ENCODE data around the gene PRCP. TPM values are rescaled to one million over a fixed set of nuclear protein-coding genes. Genes with fewer than 3 reads are reported as not detected.
A peak's percentile ranks its signal among the peaks of the same experiment; 100 is the strongest.

PRCP gene
- total RNA-seq, 1 donor from 2014 or later: 144 TPM

DNA sequence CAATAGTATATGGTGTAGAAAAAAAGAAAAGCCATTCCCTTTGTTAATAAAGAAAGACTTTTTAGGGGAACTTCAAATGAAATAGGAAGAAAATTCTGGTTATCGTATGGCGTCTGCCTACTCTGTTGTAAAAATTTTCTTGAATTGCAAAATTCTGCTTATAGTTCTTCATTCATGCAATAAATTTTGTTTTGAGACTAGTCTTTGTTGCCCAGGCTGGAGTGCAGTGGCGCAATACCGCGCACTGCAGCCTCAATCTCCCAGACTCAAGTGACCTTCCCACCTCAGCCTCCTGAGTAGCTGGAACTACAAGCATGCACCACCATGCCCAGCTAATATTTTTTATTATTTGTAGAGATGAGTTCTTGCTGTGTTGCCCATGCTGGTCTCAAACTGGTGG lies 7.1 kb upstream of the PRCP start:
- DNase-seq (ENCODE audit: low read depth, low spot score): no peak

DNA sequence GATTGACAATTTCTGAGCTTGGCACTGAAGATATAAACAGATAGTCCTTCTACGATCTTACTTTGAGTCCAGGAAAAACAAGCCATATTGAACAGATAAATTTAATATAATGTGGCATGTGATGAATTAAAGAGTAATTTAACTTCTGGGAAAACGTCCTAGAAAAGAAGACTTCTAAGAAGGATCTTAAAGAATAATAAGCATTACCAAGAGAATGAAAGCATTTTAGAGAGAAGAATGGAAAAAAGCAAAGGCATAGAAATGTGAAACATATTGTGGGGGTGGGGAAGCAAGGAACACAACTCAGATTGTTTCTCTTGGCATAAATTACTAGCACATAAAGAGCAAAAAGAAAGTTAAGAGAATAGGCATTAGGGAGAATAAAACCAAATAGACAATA lies 6.7 kb upstream of the PRCP start:
- DNase-seq (ENCODE audit: low read depth, low spot score): no peak

DNA sequence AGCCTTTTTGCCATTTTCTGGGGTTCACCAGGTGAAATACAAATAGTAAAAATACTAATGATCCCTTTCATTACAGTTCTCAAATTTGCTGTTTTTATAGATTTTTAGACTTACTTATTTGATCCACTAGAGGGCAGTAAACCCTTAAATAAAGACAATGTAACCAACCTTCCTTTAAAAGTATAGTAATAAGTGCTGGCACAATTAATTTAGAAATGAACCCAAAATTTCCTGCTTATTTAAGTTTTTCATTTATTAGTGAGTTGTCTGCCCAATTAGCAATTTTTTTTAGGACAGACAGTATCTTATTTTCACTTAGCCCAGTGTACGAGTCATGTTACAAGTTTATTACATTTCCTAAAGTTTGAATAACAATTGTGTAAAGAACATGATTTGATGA lies 6.0 kb upstream of the PRCP start:
- DNase-seq (ENCODE audit: low read depth, low spot score): no peak

DNA sequence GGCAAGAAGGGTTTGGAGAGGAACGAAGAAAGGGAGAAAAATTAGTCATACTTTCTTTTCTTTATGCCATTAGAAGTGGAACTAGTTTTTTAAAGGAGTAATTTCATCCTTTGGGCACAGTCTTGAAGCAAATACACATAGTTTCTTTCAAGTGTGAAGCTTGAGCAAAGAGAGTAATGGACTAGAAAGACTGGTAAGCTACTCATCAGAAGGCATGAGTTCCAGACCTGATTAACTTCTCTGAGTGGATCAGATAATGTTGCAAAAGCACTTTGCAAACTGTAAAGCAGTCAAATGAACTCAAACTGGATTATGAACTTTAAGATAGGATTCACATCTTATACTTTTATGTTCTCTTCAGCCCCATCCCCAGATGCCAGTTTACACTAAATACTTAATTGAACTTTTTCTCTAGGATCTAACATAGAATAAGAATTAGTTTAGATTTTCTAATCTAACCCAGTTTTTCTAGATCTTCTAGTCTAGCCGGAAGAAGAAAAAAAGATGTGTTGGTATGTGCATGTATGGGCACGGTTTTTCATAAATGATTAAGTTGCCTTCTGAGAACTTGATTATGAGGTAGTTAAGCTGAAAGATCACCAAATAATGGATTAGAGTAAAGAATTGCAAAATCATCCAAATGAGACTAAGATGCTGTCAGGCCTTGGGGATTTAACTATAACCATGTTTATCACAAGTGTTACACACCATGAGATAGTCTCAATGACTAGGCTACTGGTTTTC lies 3.8 kb upstream of the PRCP start:
- no peak for DNase-seq (ENCODE audit: low read depth, low spot score)

DNA sequence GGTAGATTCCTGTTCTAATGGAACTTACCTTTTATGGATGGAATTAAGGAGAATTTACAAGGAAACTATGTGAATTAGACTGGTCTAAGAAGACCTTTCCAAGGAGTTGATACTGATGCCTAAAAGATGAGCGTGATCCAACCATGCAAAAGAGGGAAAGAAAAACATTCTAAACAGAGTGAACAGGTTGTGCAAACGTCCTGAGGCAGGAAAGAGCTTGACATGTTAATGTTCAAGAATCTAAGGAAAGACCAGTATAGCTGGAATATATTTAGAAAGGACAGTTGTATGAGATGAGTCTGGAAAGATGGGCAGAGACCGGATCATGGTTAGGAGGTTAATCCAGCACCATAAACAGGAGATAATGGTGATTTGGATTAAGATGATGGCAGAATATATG lies 2.6 kb upstream of the PRCP start:
- DNase-seq (ENCODE audit: low read depth, low spot score): no peak

DNA sequence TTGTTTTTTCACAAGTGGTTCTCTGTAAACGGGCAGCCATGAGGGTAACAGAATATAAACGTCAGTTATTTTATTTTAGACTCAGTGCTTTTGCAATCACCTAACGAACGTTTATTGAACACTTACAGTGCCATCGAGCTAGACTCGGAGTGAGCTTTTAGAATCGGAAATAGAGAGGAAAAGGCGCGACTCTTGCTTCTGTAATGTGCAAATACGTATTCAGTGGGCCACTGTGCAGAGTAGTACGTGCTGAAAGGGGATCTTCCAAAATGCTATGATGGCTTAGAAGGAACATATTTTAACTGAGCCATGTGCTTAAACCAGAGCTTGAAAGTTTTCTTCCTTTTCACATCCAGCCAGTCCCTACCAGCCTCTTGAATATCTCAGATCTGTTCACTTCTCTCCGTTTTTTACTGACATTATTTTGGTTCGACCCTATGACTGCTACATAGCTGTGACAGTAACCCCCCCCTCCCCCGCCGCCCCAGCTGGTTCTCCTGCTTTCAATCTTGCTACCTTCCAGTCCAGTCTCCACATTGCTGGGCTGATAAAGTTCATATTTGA lies 1.8 kb upstream of the PRCP start:
- DNase-seq (ENCODE audit: low read depth, low spot score): no peak

DNA sequence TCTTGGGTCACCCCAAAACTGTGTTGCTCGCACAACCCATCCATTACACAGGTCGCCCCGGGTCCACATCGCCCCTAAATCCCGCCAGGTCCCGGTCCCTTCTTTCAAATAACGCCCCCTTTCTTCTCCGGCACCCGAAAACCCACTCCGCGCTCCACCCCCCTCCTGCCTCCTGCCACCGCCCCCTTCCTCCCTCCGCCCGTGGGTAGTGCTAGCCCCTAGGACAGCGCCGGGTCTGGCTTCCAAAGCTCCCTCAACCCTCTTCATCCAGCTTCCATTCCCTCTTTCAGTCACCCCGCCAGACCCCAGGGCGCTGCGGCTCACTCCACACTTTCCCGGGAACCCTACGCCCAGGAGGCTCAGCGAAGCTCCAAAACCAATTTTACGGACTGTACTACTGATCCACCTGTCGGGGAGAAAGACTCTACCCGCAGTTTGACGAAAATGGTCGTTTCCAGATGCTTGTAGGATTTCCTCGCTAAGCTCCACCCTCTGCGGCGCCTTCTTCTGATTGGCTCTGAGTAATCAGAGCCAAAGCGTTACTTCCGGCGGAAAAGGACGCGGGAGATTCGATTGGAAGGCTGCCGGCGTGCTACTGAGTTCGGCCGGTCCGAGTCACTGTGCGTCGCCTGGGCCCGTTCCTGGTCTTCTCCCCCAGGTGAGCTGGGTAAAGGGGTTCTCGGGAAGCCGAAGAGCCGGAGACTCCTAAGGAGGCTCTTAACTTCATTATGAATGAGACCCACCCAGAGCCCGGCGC lies 1.1 kb upstream of the PRCP start, which contains the start of gene DDIAS:
Gene DDIAS (plus strand): TSS at position 572 of the 757 bp plus-strand sequence. CDS start 13,003 bp downstream, outside the sequence.
- DNase-seq (ENCODE audit: low read depth, low spot score): peak; percentile 95

DNA sequence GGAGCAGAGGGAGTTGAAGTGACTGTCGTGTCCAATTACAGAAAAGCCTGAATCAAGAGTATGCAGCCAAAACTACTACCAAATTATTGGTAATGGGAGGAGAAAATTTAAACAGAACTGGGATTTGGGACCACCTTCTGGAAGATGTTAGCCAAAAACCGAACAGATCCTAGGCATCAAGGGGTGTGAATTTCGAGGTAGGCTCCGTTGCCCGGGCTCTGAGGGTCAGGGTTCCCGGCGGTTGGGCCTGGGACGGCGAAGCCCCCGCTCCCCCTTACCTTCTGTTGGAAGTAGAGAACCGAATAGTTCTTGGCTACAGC lies 313 bp downstream of the PRCP start:
- no peak for DNase-seq (ENCODE audit: low read depth, low spot score)

DNA sequence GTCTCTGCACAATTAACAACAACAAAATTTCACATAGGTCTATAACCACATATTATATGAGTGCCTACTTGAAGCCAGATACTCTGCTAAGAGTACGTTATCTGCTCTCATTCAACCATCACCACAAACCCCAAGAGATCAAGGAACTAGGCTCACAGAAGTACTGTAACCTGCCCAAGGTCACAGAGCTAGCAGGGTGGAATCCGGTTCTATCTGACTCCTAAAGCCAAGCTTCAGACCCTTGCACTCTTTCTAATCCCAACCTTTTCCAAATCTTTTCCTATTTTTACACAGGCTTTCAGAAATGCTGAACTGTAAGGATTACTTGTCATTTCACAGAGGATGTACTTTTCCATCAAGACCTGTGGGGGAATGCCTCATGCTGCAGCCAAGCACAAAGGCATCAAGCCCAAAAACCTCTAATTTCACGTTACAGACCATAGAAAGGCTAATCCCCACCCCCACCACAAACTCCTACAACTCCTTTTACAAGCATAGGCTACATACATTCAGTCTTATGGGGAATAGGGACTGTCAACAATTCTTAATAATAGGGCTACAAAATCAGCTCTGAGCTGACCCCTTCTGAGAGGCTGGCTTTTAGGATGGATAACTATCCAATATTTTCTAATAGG lies 927 bp downstream of the PRCP start:
- no peak for DNase-seq (ENCODE audit: low read depth, low spot score)

DNA sequence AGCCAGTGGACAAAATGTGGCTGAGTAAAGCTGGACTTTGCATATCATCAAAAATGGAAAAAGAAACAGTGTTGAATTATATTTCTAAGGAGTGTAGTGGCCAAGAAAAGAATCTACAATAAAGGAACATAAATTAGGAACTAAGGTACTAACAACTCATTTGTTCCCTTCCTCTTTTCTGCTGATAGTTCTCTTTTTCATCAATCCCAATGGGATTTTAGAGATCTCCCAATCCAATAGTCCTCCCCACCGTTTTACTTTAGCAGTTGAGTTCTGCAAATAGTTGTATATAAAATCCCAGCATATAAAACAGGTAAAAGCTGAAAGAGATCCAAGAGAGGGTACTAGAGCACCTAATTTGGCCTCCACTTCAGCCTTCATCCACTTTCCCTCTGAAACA lies 2.0 kb downstream of the PRCP start:
- no peak for DNase-seq (ENCODE audit: low read depth, low spot score)

DNA sequence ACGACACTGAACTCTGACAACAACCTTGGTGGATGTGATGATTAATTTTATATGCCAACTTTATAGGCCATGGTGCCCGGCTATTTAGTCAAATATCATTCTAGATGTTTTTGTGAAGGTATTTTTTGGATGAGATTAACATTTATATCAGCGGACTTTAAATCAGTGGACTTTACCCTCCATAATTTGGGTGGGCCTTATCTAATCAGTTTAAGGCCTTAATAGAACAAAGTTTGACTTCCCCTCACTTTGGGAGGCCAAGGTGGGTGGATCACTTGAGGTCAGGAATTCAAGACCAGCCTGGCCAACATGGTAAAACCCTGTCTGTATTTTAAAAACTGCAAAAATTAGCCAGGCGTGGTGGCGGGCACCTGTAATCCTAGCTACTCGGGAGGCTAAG lies 4.0 kb downstream of the PRCP start:
- no peak for DNase-seq (ENCODE audit: low read depth, low spot score)

DNA sequence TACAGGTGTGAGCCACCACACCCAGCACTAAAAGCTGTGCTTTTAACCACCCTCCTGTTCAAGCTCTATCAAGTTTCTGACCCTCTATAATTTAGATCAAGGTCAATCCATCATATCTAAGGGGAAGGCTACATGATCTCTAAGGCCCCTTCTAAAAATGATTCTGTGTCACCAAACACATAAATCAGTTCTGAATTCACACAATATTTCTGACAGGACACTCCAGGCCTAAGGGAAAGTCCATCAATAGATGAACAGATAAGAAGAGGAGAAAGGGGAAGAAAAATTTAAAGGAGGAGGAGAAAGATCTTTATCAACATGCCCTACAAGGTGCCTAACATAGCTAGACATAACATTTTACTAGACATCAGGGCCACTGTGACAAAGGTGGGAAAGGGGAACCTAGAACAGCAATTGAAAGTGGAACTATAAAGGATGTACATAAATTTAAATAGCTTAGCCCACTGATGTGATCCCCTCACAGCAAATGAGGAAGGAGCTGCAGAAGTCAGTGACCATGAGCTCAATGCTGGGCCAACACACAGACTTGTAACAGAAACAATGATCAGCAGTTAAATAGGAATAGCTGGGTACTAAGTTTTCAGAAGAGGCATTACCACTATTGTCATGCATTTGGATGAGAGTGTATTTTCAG lies 4.7 kb downstream of the PRCP start:
- DNase-seq (ENCODE audit: low read depth, low spot score): no peak

DNA sequence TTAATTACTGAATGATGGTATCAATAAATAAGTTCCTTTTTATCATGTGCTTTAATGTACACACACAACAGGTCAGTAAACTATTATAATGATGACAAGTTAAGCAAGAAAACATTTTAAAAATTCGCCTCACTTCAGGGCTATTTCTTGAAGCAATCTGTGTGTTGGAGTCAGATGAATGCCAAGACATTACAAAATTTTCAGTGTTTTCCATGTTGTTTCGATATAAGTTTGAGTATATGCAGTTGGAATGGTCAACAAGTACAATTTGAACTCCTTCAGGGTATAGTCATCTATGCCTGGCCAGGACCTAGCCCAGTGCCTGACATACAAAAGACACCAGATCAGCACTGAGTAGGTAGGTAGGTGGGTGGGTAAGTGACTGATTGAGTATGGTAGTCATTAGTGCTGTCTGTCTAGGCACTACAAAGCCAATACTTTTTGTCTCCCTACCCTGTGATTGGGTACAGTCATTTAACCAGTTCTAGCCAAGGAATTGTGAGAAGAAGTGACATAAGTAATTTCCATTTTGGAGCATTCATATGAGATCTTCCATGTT lies 7.5 kb downstream of the PRCP start:
- no peak for DNase-seq (ENCODE audit: low read depth, low spot score)

DNA sequence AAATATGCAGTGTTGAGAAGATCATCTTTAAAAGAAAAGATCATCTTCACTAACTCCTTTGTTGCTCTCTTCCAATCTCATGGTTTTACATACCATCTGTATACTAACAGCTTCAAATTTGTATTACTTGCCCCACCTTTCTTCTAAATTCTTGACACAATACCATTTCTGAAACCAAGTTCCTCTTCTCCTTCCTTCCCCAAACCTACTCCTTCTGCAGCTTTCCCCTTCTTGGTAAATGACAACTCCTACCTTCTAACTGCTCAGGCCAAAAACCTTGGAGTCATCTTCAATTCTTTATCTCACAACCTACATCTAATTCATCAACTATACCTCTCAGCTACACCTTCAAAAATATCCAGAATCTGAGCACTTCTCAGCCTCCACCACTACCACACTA lies 9.3 kb downstream of the PRCP start:
- no peak for DNase-seq (ENCODE audit: low read depth, low spot score)

DNA sequence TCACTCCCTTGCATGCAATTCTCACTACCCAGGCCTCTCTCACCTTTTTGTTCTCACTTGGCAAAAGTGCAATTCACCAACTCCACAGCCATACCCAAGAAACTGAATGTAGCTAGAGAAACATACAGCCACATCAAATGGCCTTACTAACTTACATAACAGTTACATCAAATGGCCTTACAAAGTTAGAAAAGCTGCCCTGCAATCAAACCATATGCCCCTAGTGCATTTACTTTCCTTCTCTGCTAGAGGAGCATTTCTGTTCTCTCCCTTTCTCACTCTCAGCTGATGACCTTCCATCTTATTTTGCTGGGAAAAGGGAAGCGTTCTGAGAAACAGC lies 10.3 kb downstream of the PRCP start:
- DNase-seq (ENCODE audit: low read depth, low spot score): no peak

DNA sequence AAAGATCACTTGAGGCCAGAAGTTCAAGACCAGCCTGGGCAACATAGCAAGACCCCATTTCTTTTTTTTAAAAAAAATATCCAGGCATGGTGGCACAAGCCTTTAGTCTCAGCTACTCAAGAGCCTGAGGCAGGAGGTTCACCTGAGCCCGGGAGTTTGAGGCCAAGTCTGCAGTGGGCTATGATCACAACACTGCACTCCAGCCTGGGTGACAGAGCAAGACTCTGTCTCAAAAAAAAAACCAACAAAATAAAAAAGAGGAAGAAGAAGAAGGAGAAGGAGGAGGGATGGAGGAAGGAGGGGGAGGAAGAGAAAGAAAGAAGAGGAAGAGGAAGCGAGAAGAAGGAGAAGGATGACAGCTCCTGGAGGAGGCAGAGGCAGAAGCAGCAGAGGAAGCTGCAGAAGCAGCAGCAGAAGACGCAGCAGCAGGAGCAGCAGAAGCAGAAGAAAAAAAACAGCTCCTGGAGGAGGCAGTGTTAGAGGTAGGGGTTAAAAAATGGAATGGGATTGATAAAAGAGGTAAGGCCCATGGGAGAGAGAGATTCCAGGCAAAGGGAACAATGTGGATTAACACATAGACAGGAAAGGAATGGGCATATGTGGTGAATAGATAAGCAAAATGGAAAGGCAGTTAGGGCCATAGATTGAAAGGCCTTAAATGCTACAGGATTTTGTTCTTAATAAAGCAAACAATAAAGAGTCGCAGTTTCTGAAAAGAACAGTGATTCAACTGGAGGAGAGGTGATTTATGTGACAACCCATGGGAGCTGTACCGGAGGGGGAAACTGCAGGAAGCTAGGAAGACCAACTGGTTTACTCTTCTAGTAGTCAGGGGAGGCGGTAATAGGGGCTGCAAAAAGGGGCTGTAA lies 10.9 kb downstream of the PRCP start:
- peak; percentile 87 for DNase-seq (ENCODE audit: low read depth, low spot score)

DNA sequence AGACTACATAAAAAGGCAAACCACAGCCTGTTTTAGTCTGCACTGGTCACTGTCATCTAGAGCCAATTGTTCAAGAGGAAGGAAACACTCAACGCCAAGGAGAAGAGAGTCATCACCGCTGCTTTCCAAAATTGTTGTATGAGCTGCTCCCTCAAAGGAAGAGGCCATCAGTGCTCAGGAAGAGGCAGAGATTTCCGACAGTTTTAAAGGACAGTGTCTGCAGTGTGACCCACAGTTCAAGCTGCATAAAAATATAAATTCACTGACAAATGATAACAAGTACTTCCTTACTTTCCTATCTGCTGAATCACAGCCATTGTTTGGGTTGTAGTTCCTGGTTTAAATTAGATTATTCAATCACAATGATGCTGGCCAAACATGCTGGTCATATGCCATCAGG lies 16.4 kb downstream of the PRCP start:
- DNase-seq (ENCODE audit: low read depth, low spot score): peak; percentile 81

DNA sequence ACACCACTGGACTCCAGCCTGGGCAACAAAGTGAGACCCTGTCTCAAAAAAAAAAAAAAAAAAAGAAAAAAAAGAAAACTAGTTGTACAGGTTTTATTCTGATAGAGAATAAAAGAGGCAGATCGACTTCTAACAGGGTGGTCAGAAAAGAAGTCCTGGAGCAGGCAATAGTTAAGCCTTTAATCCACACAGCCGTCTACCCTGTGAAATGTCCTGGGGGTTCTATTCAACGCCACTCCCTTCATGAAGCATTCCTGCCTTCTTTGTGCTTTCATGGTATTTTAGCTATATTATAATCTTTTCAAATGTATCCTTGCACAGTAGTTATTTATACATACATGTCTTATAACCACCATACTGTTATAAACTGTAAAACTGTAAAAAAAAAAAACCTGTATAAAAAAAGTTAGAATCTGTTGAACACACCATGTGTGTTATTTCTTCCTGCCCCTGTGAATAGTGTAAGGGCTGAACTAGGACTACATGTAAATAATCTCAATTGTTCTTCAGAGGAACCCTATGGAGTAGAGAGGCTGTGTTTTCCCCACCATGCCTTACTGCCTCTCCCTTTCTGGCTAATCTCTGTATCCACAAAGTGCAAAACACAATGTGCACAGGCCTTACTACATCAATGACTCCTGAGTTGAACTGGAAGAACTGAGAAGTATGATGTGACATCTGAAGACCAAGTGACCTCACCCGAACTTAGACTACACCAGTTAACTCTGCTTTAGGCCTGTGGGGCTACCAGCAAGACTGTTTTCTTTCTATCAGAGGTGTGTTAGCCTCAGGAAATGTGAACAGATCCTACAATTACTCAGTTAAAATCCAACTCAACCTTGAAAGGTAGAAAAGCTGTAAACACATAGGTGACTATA lies 25.3 kb downstream of the PRCP start:
- DNase-seq (ENCODE audit: low read depth, low spot score): no peak

DNA sequence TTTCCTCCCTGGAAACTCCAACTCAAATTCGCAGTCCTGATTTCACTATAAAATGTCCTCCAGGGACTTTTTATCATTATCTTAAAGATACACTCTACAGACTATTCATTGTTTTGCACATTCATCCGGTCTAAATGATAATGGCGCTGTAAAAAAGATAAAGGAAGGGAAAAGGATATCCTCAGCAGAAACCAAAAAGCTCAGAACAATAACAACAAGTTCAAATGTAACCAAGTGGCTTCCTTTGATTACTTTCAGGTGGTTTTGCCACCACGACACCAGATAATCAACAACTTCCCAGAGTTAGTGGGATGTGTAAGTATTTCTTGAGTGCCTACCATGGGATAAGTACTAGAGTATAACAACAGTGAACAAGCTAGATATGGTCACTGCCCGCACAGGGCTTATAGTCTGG lies 26.3 kb downstream of the PRCP start:
- no peak for DNase-seq (ENCODE audit: low read depth, low spot score)

All from pulmonary artery endothelial cell (primary cell).